A549 (cell line): ENCODE results near the gene CAMK2N2.

Experiments
- CBX2 ChIP-seq: fragments of 200-600 bp; sonication (generic); IDR thresholded peaks from 2 replicates; pipeline ENCODE4 v1.6.1; 2016; ENCODE audit warnings: low read depth, mild to moderate bottlenecking, borderline replicate concordance
- CEBPB ChIP-seq, 2 experiments: fragments of >200 bp in 1 of 2; sonication (Bioruptor Twin) in 1 of 2; formaldehyde crosslinking in 1 of 2; IDR thresholded peaks; 2 replicates each; pipeline ENCODE4 v1.6.1; 2012 to 2016
- CTCF ChIP-seq: fragments of >200 bp; sonication (Bioruptor Twin); formaldehyde crosslinking; IDR thresholded peaks from 3 replicates; pipeline ENCODE4 v1.5.1; 2016
- EHMT2 ChIP-seq: fragments of 200-600 bp; sonication (generic); IDR thresholded peaks from 2 replicates; pipeline ENCODE4 v1.6.1; 2016; ENCODE audit warnings: antibody characterized with exemption, low read depth, mild to moderate bottlenecking, moderate library complexity
- JUNB ChIP-seq: fragments of >200 bp; sonication (Bioruptor Twin); formaldehyde crosslinking; IDR thresholded peaks from 2 replicates; pipeline ENCODE4 v1.6.1; 2016
- MAX ChIP-seq: IDR thresholded peaks from 2 replicates; pipeline ENCODE4 v1.6.1; 2012
- MAZ ChIP-seq: fragments of 150-350 bp; IDR thresholded peaks from 2 replicates; pipeline ENCODE4 v1.6.1; 2014; ENCODE audit warnings: antibody characterized with exemption, low read depth, low read length, borderline replicate concordance
- RAD21 ChIP-seq, 2 experiments: fragments of >200 bp in 1 of 2; sonication (Bioruptor Twin) in 1 of 2; formaldehyde crosslinking in 1 of 2; IDR thresholded peaks in 1 of 2; conservative IDR thresholded peaks in 1 of 2; 2 replicates in 1 of 2; 3 replicates in 1 of 2; pipeline ENCODE4 v1.6.1; 2012 to 2018; ENCODE audit warnings: inconsistent platforms in 1 of 2
- TF ChIP-seq, protein P1 (sequence below): fragments of 200-600 bp; sonication (generic); IDR thresholded peaks from 2 replicates; pipeline ENCODE4 v1.6.1; 2016; ENCODE audit warnings: antibody characterized with exemption, mild to moderate bottlenecking, moderate library complexity

GRCh38 chr3:184223946-184224345 is 37.4 kb downstream of the CAMK2N2 start:
- no peak for TF ChIP-seq CEBPB (IDR thresholded peaks at IDR 0.05)
- TF ChIP-seq MAX, result no peak
- TF ChIP-seq, protein P1, sequence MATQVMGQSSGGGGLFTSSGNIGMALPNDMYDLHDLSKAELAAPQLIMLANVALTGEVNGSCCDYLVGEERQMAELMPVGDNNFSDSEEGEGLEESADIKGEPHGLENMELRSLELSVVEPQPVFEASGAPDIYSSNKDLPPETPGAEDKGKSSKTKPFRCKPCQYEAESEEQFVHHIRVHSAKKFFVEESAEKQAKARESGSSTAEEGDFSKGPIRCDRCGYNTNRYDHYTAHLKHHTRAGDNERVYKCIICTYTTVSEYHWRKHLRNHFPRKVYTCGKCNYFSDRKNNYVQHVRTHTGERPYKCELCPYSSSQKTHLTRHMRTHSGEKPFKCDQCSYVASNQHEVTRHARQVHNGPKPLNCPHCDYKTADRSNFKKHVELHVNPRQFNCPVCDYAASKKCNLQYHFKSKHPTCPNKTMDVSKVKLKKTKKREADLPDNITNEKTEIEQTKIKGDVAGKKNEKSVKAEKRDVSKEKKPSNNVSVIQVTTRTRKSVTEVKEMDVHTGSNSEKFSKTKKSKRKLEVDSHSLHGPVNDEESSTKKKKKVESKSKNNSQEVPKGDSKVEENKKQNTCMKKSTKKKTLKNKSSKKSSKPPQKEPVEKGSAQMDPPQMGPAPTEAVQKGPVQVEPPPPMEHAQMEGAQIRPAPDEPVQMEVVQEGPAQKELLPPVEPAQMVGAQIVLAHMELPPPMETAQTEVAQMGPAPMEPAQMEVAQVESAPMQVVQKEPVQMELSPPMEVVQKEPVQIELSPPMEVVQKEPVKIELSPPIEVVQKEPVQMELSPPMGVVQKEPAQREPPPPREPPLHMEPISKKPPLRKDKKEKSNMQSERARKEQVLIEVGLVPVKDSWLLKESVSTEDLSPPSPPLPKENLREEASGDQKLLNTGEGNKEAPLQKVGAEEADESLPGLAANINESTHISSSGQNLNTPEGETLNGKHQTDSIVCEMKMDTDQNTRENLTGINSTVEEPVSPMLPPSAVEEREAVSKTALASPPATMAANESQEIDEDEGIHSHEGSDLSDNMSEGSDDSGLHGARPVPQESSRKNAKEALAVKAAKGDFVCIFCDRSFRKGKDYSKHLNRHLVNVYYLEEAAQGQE, result no peak
- TF ChIP-seq JUNB, result no peak
- TF ChIP-seq RAD21 (conservative IDR thresholded peaks at IDR 0.05 in 1 of 2, IDR thresholded peaks at IDR 0.05 in 1 of 2), result no peak
- no peak for TF ChIP-seq CTCF
- no peak for TF ChIP-seq EHMT2
- TF ChIP-seq MAZ, result no peak
- TF ChIP-seq CBX2, result no peak
